NCI-H82 treated with DMSO at 0.1 percent for 48 hours (cell line): ENCODE data around the gene PCSK2.

ENCODE experiments used
- DNase-seq: peaks from one replicate; lab custom pipeline; 2025; ENCODE audit not compliant: unreplicated experiment; lab: John Stamatoyannopoulos, UW

PCSK2 gene

DNA sequence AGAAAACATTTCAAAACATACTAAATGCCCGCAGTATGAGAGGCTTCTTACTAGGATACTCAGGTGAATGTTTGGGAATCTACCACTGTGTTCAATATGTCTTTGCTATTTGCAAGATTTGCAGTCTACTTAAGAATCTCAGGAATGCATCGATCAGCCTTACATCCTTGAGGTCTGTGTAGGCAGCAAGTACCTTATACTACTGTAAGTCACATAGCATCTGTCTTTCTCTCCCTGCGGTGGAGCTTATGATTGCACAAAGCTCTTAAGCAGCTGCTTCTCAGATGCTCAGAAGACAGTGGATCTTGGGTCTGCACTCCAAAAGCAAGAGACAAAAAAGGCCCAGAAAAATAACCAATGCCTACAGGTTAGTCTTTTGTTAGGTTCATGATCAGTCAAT, 21.4 kb downstream of the PCSK2 start:
- peak; percentile 38 for DNase-seq

DNA sequence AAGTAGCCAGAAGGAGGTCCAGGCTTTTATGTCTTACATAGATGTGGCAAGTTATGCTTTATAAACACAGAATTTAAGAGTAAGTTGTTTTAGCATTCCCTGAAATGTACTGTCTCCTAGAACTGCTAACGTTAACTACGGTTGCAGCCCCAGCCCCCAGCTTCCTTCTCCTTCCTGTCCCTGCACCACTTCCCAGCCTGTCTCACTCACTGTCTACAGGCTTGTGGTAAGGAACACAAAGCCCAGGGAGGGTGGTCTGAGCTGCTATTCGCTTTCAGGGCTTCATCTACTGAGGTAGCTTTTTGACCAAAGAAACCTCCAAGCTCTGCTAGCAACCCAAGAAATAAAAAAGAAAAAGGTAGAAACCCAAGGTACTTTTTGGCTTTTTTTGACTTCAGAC, 35.9 kb downstream of the PCSK2 start:
- no peak for DNase-seq

DNA sequence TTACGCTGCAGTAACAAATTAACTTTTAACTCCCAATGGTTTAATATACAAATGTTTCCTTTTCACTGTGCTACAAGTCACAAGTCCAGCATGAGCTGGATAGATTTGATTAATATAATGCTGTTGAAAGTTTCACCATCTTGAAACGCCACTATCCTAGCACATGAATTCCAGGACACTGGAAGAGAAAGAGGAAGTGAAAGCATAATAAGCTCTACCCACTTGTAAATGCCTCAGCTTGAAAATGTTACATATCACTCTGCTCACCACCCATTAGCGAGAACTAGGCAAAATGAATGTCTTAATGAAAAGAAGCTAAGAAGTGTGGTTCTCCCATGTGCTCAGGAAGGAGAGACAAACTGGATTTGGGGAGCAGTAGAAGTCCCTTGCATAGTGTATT, 46.9 kb downstream of the PCSK2 start:
- no peak for DNase-seq

GRCh38 chr20:17276101-17276500, 49.3 kb downstream of the PCSK2 start:
- no peak for DNase-seq

DNA sequence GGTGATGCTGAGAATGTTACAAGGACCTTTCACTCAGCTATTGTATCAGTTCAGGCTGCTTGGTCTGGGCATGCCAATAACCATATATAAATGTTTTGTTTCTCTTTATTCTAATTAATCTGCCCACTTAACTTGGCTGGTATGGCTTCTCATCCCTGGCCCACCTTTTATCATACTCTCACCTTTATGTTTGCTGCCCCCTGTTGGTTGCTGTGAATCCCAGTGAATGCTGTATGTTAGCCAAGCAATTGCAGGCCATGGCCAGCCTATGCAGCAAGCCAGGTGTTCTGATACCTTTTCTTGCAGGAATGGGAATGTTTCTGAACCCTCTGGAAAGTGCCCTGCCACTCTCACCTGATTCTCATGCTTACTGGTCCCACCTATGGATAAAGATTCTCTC, 54.6 kb downstream of the PCSK2 start:
- peak; percentile 19 for DNase-seq

GRCh38 chr20:17282501-17282900, 55.7 kb downstream of the PCSK2 start:
- DNase-seq = no peak

DNA sequence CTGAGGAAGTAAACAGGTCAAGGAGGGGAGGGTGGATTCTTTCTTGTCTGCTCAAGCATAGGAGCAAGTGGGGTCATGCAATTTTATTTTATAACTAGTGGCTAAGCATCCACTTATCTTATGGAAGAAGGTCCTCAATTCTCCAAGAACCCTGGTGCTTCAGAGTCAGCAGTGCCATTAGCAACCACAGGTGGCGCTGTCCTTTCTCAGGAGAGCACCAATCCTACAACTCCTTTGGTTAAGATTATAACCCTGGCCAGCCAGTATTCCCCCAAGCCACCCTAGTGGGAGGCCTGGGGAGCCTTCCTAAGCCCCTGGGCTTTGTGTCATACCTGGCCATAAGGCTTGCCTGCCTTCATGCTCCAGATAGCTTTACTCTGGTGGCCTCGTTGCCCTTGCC, 60.7 kb downstream of the PCSK2 start:
- no peak for DNase-seq

DNA sequence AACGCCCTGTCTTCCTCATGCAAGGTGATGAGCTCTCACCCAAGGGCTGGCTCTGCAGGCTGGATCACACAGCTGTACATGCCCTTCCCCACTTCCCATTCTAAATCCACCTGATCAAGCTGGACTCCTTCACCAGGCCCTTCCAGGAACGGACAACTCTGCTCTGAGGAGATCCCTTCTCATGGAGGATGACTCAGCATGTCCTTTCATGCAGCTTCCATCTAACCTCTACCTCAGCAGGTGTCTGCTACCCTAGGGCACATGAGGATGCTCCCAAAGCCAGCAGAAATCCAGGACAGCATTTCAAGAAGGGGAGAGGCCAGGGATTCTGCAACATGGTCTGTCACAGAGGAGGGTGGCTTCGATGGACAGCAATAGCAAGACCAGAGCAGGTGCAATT, 61.2 kb downstream of the PCSK2 start:
- no peak for DNase-seq

DNA sequence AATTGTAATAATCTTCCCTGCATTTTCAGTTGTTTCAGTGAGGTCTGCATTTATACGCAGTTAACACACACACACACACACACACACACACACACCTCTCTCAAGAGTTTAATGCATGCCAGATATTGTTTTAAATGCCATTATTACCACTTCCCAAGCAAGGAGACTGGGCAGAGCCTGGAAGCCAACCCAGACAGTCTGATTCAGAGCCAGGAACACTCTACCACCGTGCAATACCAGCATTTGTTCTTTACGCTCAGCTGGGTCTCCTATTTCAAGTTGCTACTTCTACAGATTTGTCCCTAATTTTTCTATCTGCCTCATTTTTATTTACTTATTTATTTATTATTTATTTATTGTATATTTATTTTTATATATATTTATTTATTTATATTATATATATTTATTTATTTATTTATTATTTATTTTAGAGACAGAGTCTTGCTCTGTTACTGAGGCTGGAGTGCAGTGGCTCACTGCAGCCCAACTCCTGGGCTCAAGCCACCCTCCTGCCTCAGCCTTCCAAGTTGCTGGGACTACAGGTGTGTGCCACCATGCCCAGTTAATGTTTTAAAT, 68.4 kb downstream of the PCSK2 start:
- DNase-seq = no peak

GRCh38 chr20:17295991-17296390, 69.2 kb downstream of the PCSK2 start:
- DNase-seq = no peak

GRCh38 chr20:17298171-17298570, 71.3 kb downstream of the PCSK2 start:
- DNase-seq = no peak

DNA sequence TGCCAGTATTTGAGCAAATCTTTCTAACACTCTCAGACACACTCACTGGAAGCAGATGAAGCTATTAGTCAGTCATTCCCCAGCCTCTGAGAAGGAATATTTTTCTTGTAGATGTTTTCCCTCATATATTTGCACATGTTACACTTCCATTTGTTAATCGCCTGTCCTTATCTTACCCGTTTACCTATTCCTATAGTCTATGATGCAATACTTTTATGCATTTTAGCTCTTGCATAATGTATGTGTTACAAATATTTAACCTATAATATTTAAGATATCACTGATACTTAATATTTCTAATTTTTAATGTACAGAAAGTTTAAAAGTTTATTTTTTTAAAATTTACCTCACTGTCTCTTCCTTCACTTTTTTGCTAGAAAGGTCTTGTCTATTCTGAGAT, 71.9 kb downstream of the PCSK2 start:
- DNase-seq = no peak

GRCh38 chr20:17300113-17300512, 73.3 kb downstream of the PCSK2 start:
- no peak for DNase-seq

DNA sequence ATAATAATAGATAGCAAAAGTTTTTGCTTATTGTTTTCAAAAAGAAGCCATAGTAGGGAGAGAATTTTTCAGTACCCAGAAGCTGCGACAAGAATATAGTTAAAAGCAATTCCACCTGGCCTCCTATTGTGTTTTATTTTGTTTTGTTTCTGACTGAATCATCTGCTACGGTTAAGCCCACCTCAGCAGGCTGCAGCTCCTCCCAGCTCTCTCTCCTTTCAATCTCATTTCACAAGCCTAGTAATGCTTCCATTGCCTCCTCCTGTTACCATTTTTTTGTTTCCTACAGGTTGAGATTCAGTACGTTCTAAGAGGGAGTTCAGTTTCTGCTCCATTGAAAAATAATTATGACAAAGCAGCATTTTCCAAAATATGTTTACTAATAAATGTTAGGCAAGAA, 77.9 kb downstream of the PCSK2 start:
- DNase-seq = no peak

GRCh38 chr20:17306427-17306826, 79.6 kb downstream of the PCSK2 start:
- DNase-seq = no peak

GRCh38 chr20:17314264-17314663, 87.4 kb downstream of the PCSK2 start:
- no peak for DNase-seq

DNA sequence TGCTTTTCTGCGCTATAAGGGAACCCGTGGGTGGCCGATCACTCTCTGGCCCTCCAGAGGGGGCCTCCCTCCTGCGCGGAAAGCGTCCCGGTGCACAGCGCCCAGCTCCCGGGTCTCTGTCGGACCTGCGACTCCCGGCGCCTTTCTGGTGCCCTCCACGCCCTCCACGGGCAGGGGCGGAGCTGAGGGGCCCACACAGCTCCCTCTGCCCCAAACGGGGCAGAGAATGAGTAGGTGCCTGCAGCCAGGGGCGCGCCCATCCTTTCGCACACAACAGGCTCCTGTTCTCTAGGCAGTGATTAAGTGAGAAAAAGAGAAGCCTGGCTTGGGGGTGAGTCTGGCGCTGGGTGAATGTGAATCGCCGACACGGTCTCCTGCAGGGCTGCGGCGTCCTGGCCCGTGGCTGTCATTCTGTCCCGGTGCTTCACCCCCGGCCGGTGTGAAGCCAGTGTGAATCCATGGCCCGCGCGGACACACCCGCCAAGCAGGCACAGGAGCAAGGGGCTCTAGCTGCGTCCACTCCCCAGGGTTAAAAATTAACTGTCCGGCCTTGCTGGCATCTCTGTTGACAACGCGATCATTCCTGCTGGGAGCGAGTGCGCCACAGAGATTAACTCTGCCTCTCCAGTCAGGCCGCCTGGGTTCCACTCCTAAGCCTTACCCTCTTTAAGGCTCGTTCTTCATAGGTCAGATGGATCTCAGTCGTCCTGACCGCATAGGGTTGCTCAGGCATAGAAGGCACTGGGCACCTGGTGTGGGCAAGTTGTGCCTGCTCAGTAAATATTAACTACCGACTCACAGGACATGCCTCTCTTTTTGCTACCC, 88.8 kb downstream of the PCSK2 start:
- DNase-seq = no peak

DNA sequence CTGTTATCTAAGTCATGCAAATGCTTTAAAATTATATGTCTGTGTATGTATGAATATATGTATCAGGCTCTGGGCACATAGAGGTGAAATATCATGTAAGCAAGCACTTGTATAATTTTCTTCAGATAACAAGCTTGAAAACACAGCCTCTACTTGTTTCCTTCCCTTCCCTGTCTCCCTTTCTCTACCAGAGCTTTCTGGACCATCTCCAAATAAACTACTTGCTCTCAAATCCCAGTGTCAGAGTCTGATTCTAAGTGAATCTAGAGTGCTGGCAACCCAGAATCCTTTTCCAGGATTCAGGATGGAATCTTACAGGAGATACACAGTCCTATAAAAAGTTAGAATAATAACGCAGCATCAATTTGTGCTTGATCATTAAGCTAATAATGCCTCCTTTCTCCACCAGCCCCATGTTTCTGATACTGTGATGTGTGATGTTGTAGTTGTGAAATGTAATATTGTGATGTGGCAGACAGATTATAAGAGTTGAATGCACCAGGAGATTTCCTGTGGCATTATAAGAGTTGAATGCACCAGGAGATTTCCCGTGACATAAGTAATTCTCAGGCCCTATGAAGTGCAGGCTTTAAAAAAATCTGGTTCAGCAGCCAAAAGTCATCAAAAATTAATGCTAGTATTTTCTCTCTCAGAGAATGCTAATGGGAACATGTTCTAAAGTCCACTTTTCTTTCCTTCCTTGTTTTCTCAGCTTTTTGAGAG, 89.6 kb downstream of the PCSK2 start:
- no peak for DNase-seq

GRCh38 chr20:17317341-17317740, 90.5 kb downstream of the PCSK2 start:
- DNase-seq = no peak

- DNase-seq = no peak
Observed at GRCh38 chr20:17320456-17320855, 93.6 kb downstream of the PCSK2 start.

DNA sequence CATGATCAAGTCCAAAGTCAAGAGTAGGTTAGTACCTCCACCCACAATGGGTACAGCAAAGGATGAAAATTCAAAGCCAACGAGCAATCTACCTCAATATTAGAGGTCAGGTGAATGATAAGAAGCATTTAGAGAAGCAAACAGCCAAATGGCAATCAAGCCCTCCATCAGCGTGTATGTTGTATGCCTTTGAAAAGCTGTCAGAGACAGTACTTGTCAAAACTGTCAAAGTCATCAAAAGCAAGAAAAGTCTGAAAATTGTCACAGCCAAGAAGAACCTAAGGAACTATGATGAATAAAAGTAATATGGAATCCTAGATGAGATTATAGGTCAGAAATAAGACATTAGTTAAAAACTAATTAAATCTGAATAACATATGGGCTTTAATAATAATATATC, 99.3 kb downstream of the PCSK2 start:
- no peak for DNase-seq
